Neural progenitor cell (in vitro differentiated cells): ENCODE measurements around the gene KCNC4. TPM values are rescaled to one million over a fixed set of nuclear protein-coding genes. Genes with fewer than 3 reads are reported as not detected.

Experiments
- DNase-seq: peaks from one replicate; pipeline ENCODE4 v3.0.0-alpha.2; 2016; ENCODE audit warnings: low spot score
- H2AFZ ChIP-seq: fragments of 200-600 bp; sonication (generic); replicated peaks from 2 replicates; pipeline ENCODE4 v1.6.1; 2016; ENCODE audit warnings: antibody characterized with exemption
- H3F3A ChIP-seq: fragments of 200-600 bp; sonication (generic); 2 replicates; pipeline ENCODE4 v1.6.1; 2016; ENCODE audit warnings: antibody characterized with exemption, low read depth
- H3K27ac ChIP-seq: fragments of 200-600 bp; sonication (generic); 2 replicates; pipeline ENCODE4 v1.5.1; 2016; ENCODE audit warnings: mild to moderate bottlenecking
- H3K27me3 ChIP-seq: fragments of 200-600 bp; sonication (generic); 2 replicates; pipeline ENCODE4 v1.6.1; 2016; ENCODE audit warnings: mild to moderate bottlenecking, moderate library complexity
- H3K36me3 ChIP-seq: fragments of 200-600 bp; sonication (generic); 2 replicates; pipeline ENCODE4 v1.5.1; 2016
- H3K4me1 ChIP-seq: fragments of 200-600 bp; sonication (generic); 2 replicates; pipeline ENCODE4 v1.6.1; 2016; ENCODE audit warnings: mixed run types
- H3K4me2 ChIP-seq: fragments of 200-600 bp; sonication (generic); 2 replicates; pipeline ENCODE4 v1.6.1; 2016
- H3K4me3 ChIP-seq: fragments of 200-600 bp; sonication (generic); 2 replicates; pipeline ENCODE4 v1.5.1; 2016
- H3K79me2 ChIP-seq: fragments of 200-600 bp; sonication (generic); 2 replicates; pipeline ENCODE4 v1.6.1; 2016; ENCODE audit warnings: low read depth
- H3K9ac ChIP-seq: fragments of 200-600 bp; sonication (generic); 2 replicates; pipeline ENCODE4 v1.6.1; 2016
- H3K9me3 ChIP-seq: fragments of 200-600 bp; sonication (generic); 2 replicates; pipeline ENCODE4 v1.5.1; 2016; ENCODE audit warnings: low read depth
- H4K20me1 ChIP-seq: fragments of 200-600 bp; sonication (generic); 2 replicates; pipeline ENCODE4 v1.6.1; 2016; ENCODE audit warnings: low read depth
- H3K27ac Mint-ChIP-seq: 3 replicates; pipeline ENCODE4 v1.8.0; 2021; ENCODE audit warnings: mixed read lengths
- H3K27me3 Mint-ChIP-seq: 2 replicates; pipeline ENCODE4 v1.8.0; 2022; ENCODE audit warnings: low read depth, mild to moderate bottlenecking, inconsistent platforms, moderate library complexity, mixed read lengths; ENCODE audit not compliant: insufficient read depth
- H3K36me3 Mint-ChIP-seq: 3 replicates; pipeline ENCODE4 v1.8.0; 2021; ENCODE audit warnings: mixed read lengths
- H3K4me1 Mint-ChIP-seq: 3 replicates; pipeline ENCODE4 v1.8.0; 2021; ENCODE audit warnings: mixed read lengths
- H3K4me3 Mint-ChIP-seq: 3 replicates; pipeline ENCODE4 v1.8.0; 2021; ENCODE audit warnings: mild to moderate bottlenecking, moderate library complexity, mixed read lengths
- H3K9me3 Mint-ChIP-seq: 3 replicates; pipeline ENCODE4 v1.8.0; 2020; ENCODE audit warnings: mixed read lengths
- CTCF ChIP-seq: fragments of 200-600 bp; sonication (generic); IDR thresholded peaks from 2 replicates; pipeline ENCODE4 v1.5.1; 2017; ENCODE audit warnings: antibody characterized with exemption, mild to moderate bottlenecking
- EZH2 ChIP-seq: fragments of 200-600 bp; sonication (generic); IDR thresholded peaks from 2 replicates; pipeline ENCODE4 v1.6.1; 2017; ENCODE audit warnings: antibody characterized with exemption, mild to moderate bottlenecking, moderate library complexity
- EZH2phosphoT487 ChIP-seq: fragments of 200-600 bp; sonication (generic); IDR thresholded peaks from 2 replicates; pipeline ENCODE4 v1.6.1; 2017; ENCODE audit warnings: antibody characterized with exemption
- total RNA-seq: library from RNA; depleted of rRNA; stranded (reverse); fragments of >200 nt; gene quantifications from 2 replicates; pipeline ENCODE4 v1.2.3, GENCODE V29; 2015; ENCODE audit warnings: low replicate concordance

Gene KCNC4
- total RNA-seq, 1 donor from 2014 or later, result 1.3 TPM

GRCh38 chr1:110173466-110174105, 36.5 kb upstream of the KCNC4 start:
- Mint-ChIP-seq H3K27me3 (peaks cover 16% of the 10 kb centered on the region), H3K4me1 (peaks cover 6% of the 10 kb centered on the region), H3K27ac (peak overlapping the region; percentile 57), H3K36me3 (no peaks in the 10 kb centered on the region), H3K4me3 (no peak overlapping the region), H3K9me3 (no peaks in the 10 kb centered on the region)
- H3K4me1 ChIP-seq, result no peaks in the 10 kb centered on the region
- no peak overlapping the region for H2AFZ ChIP-seq
- H4K20me1 ChIP-seq, result no peaks in the 10 kb centered on the region
- no peak overlapping the region for H3K9ac ChIP-seq
- DNase-seq, result no peak
- no peaks in the 10 kb centered on the region for H3K27me3 ChIP-seq
- no peaks in the 10 kb centered on the region for H3K36me3 ChIP-seq
- H3K79me2 ChIP-seq, result no peaks in the 10 kb centered on the region
- H3K9me3 ChIP-seq, result no peaks in the 10 kb centered on the region
- no peaks in the 10 kb centered on the region for H3F3A ChIP-seq
- TF ChIP-seq EZH2phosphoT487 (no peak), CTCF (no peak), EZH2 (no peak)
- no peak overlapping the region for H3K4me3 ChIP-seq
- H3K4me2 ChIP-seq, result no peak overlapping the region
- no peak overlapping the region for H3K27ac ChIP-seq

- Histone ChIP-seq H3K27me3 (no peaks in the 10 kb centered on the region), H3K27ac (no peak overlapping the region), H3K4me2 (no peak overlapping the region), H4K20me1 (no peaks in the 10 kb centered on the region), H3K4me3 (no peak overlapping the region), H3K9me3 (no peaks in the 10 kb centered on the region), H3K36me3 (no peaks in the 10 kb centered on the region), H3K9ac (no peak overlapping the region), H3F3A (no peaks in the 10 kb centered on the region), H3K4me1 (no peaks in the 10 kb centered on the region), H3K79me2 (no peaks in the 10 kb centered on the region), H2AFZ (no peak overlapping the region)
- no peaks in the 10 kb centered on the region for H3K36me3 Mint-ChIP-seq
- H3K9me3 Mint-ChIP-seq, result no peaks in the 10 kb centered on the region
- H3K4me3 Mint-ChIP-seq, result peak overlapping the region; percentile 27
- peaks cover 6% of the 10 kb centered on the region for H3K4me1 Mint-ChIP-seq
- TF ChIP-seq EZH2phosphoT487 (no peak), EZH2 (no peak), CTCF (no peak)
- no peak overlapping the region for H3K27ac Mint-ChIP-seq
- peaks cover 16% of the 10 kb centered on the region for H3K27me3 Mint-ChIP-seq
- no peak for DNase-seq
Observed at GRCh38 chr1:110174961-110175360, 35.2 kb upstream of the KCNC4 start.

- Histone ChIP-seq H3K27ac (no peak overlapping the region), H3K4me1 (no peaks in the 10 kb centered on the region), H3K4me2 (no peak overlapping the region), H3K36me3 (no peaks in the 10 kb centered on the region), H4K20me1 (no peaks in the 10 kb centered on the region), H3K79me2 (no peaks in the 10 kb centered on the region), H3K9ac (no peak overlapping the region), H3F3A (no peaks in the 10 kb centered on the region), H3K27me3 (no peaks in the 10 kb centered on the region), H2AFZ (no peak overlapping the region), H3K9me3 (no peaks in the 10 kb centered on the region), H3K4me3 (no peak overlapping the region)
- Mint-ChIP-seq H3K36me3 (no peaks in the 10 kb centered on the region), H3K9me3 (no peaks in the 10 kb centered on the region), H3K4me3 (no peak overlapping the region), H3K27ac (no peak overlapping the region), H3K27me3 (peaks cover 16% of the 10 kb centered on the region), H3K4me1 (peaks cover 6% of the 10 kb centered on the region)
- DNase-seq, result no peak
- TF ChIP-seq EZH2phosphoT487, result no peak
- no peak for TF ChIP-seq EZH2
- TF ChIP-seq CTCF, result no peak
Observed at GRCh38 chr1:110176299-110176956, 33.7 kb upstream of the KCNC4 start.
